Fibroblast of skin of right quadriceps (primary cell): ENCODE data around the gene CLSTN2.

Source experiments
- DNase-seq: peaks from one replicate; pipeline ENCODE4 v3.0.0-alpha.2; 2013

CLSTN2 gene

GRCh38 chr3:140349938-140350337, 415.0 kb downstream of the CLSTN2 start:
- DNase-seq: no peak

- no peak for DNase-seq
Measured at GRCh38 chr3:140351466-140351865, 416.5 kb downstream of the CLSTN2 start.

- DNase-seq: no peak
Measured at GRCh38 chr3:140355481-140355880, 420.5 kb downstream of the CLSTN2 start.

- DNase-seq: no peak
Measured at GRCh38 chr3:140358686-140359085, 423.7 kb downstream of the CLSTN2 start.

GRCh38 chr3:140359233-140359995, 424.4 kb downstream of the CLSTN2 start:
- DNase-seq: no peak

GRCh38 chr3:140360332-140360731, 425.3 kb downstream of the CLSTN2 start:
- no peak for DNase-seq

GRCh38 chr3:140363801-140364200, 428.8 kb downstream of the CLSTN2 start:
- DNase-seq: no peak

- no peak for DNase-seq
Measured at GRCh38 chr3:140365872-140366697, 431.1 kb downstream of the CLSTN2 start.

GRCh38 chr3:140368223-140368811, 433.3 kb downstream of the CLSTN2 start:
- DNase-seq: no peak

GRCh38 chr3:140370686-140371085, 435.7 kb downstream of the CLSTN2 start:
- DNase-seq: no peak

- DNase-seq: no peak
Measured at GRCh38 chr3:140373234-140373633, 438.2 kb downstream of the CLSTN2 start.

GRCh38 chr3:140375002-140375401, 440.0 kb downstream of the CLSTN2 start:
- DNase-seq: no peak

GRCh38 chr3:140376136-140376889, 441.3 kb downstream of the CLSTN2 start:
- no peak for DNase-seq

GRCh38 chr3:140377644-140378043, 442.7 kb downstream of the CLSTN2 start:
- no peak for DNase-seq

GRCh38 chr3:140378571-140379340, 443.8 kb downstream of the CLSTN2 start:
- no peak for DNase-seq

GRCh38 chr3:140384028-140384771, 449.2 kb downstream of the CLSTN2 start:
- DNase-seq: no peak

- DNase-seq: no peak
Measured at GRCh38 chr3:140384876-140385275, 449.9 kb downstream of the CLSTN2 start.

- DNase-seq: no peak
Measured at GRCh38 chr3:140386357-140387100, 451.5 kb downstream of the CLSTN2 start.

- DNase-seq: no peak
Measured at GRCh38 chr3:140387244-140387643, 452.3 kb downstream of the CLSTN2 start.

GRCh38 chr3:140388202-140388922, 453.4 kb downstream of the CLSTN2 start:
- DNase-seq: no peak
